ENCODE results near the gene DCUN1D4.
"Not testable (repeated sequence)": the region's sequence is repeated elsewhere in the genome, so short reads cannot be mapped to it uniquely, and the experiment has no call there.

DCUN1D4 gene

GRCh38 chr4:51895816-51896408 is 53.0 kb downstream of the DCUN1D4 start:
- peak; percentile 30 to 72 (median 59) for DNase-seq

GRCh38 chr4:51901363-51901762 is 58.4 kb downstream of the DCUN1D4 start:
- no peak for DNase-seq

- no peak for DNase-seq
Observed at GRCh38 chr4:51906167-51906958, 63.4 kb downstream of the DCUN1D4 start.

GRCh38 chr4:51907006-51907669 is 64.2 kb downstream of the DCUN1D4 start:
- DNase-seq, result peak in 1 of 3 experiments; percentile 17

GRCh38 chr4:51909236-51909703 is 66.3 kb downstream of the DCUN1D4 start:
- DNase-seq, result no peak

- DNase-seq, result no peak
Observed at GRCh38 chr4:51918251-51918650, 75.3 kb downstream of the DCUN1D4 start.

- DNase-seq, result no peak
Observed at GRCh38 chr4:51923343-51923742, 80.4 kb downstream of the DCUN1D4 start.

- DNase-seq, result no peak
Observed at GRCh38 chr4:51925307-51925706, 82.4 kb downstream of the DCUN1D4 start.

GRCh38 chr4:51930557-51930956 is 87.6 kb downstream of the DCUN1D4 start:
- DNase-seq, result no peak

- no peak for DNase-seq
Observed at GRCh38 chr4:51931461-51931860, 88.5 kb downstream of the DCUN1D4 start.

GRCh38 chr4:51932261-51932660 is 89.3 kb downstream of the DCUN1D4 start:
- no peak for DNase-seq

GRCh38 chr4:51932684-51933083 is 89.7 kb downstream of the DCUN1D4 start:
- peak in 1 of 3 experiments; percentile 12 for DNase-seq

- DNase-seq, result not testable (repeated sequence)
Observed at GRCh38 chr4:51940460-51940859, 97.5 kb downstream of the DCUN1D4 start.

- DNase-seq, result no peak
Observed at GRCh38 chr4:51942108-51942832, 99.3 kb downstream of the DCUN1D4 start.

GRCh38 chr4:51942833-51943215 is 99.9 kb downstream of the DCUN1D4 start:
- DNase-seq, result no peak

- DNase-seq, result no peak
Observed at GRCh38 chr4:51943221-51943620, 100.3 kb downstream of the DCUN1D4 start.

GRCh38 chr4:51958199-51958968 is 115.4 kb downstream of the DCUN1D4 start:
- no peak for DNase-seq

GRCh38 chr4:51960486-51960885 is 117.5 kb downstream of the DCUN1D4 start:
- no peak for DNase-seq

GRCh38 chr4:51963841-51964517 is 121.0 kb downstream of the DCUN1D4 start:
- no peak for DNase-seq

- no peak for DNase-seq
Observed at GRCh38 chr4:51965862-51966261, 122.9 kb downstream of the DCUN1D4 start.

All from NCI-H1417 (cell line).